Endothelial cell of umbilical vein (primary cell): Measurements from ENCODE around the gene SLC9C2. TPM values are rescaled to one million over a fixed set of nuclear protein-coding genes. Genes with fewer than 3 reads are reported as not detected.
"Not testable (repeated sequence)": the region's sequence is repeated elsewhere in the genome, so short reads cannot be mapped to it uniquely, and the experiment has no call there.

Experiments used
- BruUV-seq: library from RNA; stranded (reverse); fragments of 400-500 nt; replicated peaks from 2 replicates; lab custom pipeline; 2021; lab: Mats Ljungman, UMichigan
- CTCF ChIA-PET: fragments of 300-600, 350-600 bp; sonication (Branson Sonifier 250); formaldehyde crosslinking; loops from one replicate; lab custom pipeline; 2021; ENCODE audit warnings: antibody characterized with exemption, inconsistent platforms; lab: Charles Lee
- POLR2A ChIA-PET: fragments of 300-600, 350-600 bp; sonication (Branson Sonifier 250); formaldehyde crosslinking; loops from one replicate; lab custom pipeline; 2021; ENCODE audit warnings: antibody characterized with exemption, inconsistent platforms; lab: Charles Lee
- DNase-seq: peaks from one replicate; pipeline ENCODE4 v3.0.0-alpha.2; 2011; ENCODE audit warnings: low read depth, low spot score
- FAIRE-seq: peaks from 2 replicates; lab custom pipeline; 2011; peaks lifted over from hg19 to GRCh38; lab: Jason Lieb, UNC
- H2AFZ ChIP-seq: 2 replicates; pipeline ENCODE4 v1.6.0; 2012; ENCODE audit warnings: low read depth, low read length, control low read depth, inconsistent platforms
- H3K27ac ChIP-seq: 2 replicates; pipeline ENCODE4 v1.5.1; 2011; ENCODE audit warnings: low read depth, mild to moderate bottlenecking, control low read depth, low read length, moderate library complexity; ENCODE audit not compliant: insufficient read depth
- H3K27me3 ChIP-seq, 2 experiments: 2 replicates each; pipeline versions ENCODE4 v1.6.0 to v1.6.1; 2011; ENCODE audit warnings: low read length in 2 of 2, mixed read lengths in 1 of 2; ENCODE audit not compliant: control insufficient read depth in 2 of 2, insufficient read depth in 2 of 2
- H3K36me3 ChIP-seq, 2 experiments: 2 replicates in 1 of 2; 3 replicates in 1 of 2; pipeline ENCODE4 v1.5.1; 2011; ENCODE audit warnings: low read length in 2 of 2, mild to moderate bottlenecking in 1 of 2, moderate library complexity in 1 of 2; ENCODE audit not compliant: control insufficient read depth in 2 of 2, insufficient read depth in 2 of 2; ENCODE audit errors: extremely low read depth in 1 of 2
- H3K4me1 ChIP-seq: 3 replicates; pipeline ENCODE4 v1.5.1; 2011; ENCODE audit warnings: mild to moderate bottlenecking, low read length; ENCODE audit not compliant: control insufficient read depth, insufficient read depth; ENCODE audit errors: extremely low read depth
- H3K4me2 ChIP-seq: 2 replicates; pipeline ENCODE4 v1.6.1; 2011; ENCODE audit warnings: low read length, control low read depth, mixed read lengths; ENCODE audit not compliant: insufficient read depth
- H3K4me3 ChIP-seq, 3 experiments: fragments of 200-600 bp in 1 of 3; sonication (generic), shearing (Covaris generic) in 1 of 3; replicated peaks in 1 of 3; 2 replicates each; pipeline ENCODE4 v1.5.1; 2011 to 2016; ENCODE audit warnings: control low read depth in 3 of 3, low read length in 3 of 3, mild to moderate bottlenecking in 2 of 3, inconsistent platforms in 1 of 3, low read depth in 1 of 3, moderate library complexity in 1 of 3; ENCODE audit not compliant: insufficient read depth in 1 of 3
- H3K79me2 ChIP-seq: 2 replicates; pipeline ENCODE4 v1.6.0; 2012; ENCODE audit warnings: low read length, inconsistent platforms; ENCODE audit not compliant: control insufficient read depth, insufficient read depth
- H3K9ac ChIP-seq: replicated peaks from 2 replicates; pipeline ENCODE3; 2011; ENCODE audit warnings: low read length, control low read depth; ENCODE audit not compliant: insufficient read depth; ENCODE audit errors: extremely low read depth
- H3K9me1 ChIP-seq: replicated peaks from 3 replicates; pipeline ENCODE4 v1.6.0; 2011; ENCODE audit warnings: mild to moderate bottlenecking, low read length; ENCODE audit not compliant: control insufficient read depth, insufficient read depth; ENCODE audit errors: extremely low read depth
- H3K9me3 ChIP-seq: replicated peaks from 2 replicates; pipeline ENCODE4 v1.5.1; 2012; ENCODE audit warnings: low read length, inconsistent platforms; ENCODE audit not compliant: control insufficient read depth, insufficient read depth
- H4K20me1 ChIP-seq: replicated peaks from 2 replicates; pipeline ENCODE3; 2011; ENCODE audit warnings: mild to moderate bottlenecking, low read length; ENCODE audit not compliant: control insufficient read depth, insufficient read depth; ENCODE audit errors: extremely low read depth
- CTCF ChIP-seq, 2 donors: IDR thresholded peaks; 1 replicate in 1 of 2; 2 replicates in 1 of 2; pipeline ENCODE4 v1.5.1; 2011; ENCODE audit warnings: low read length in 2 of 2, mild to moderate bottlenecking in 2 of 2, moderate library complexity in 2 of 2, control low read depth in 1 of 2, inconsistent platforms in 1 of 2, low read depth in 1 of 2; ENCODE audit not compliant: insufficient read depth in 1 of 2; ENCODE audit errors: extremely low read depth in 1 of 2
- EZH2 ChIP-seq: IDR thresholded peaks from 2 replicates; pipeline ENCODE4 v1.6.1; 2012; ENCODE audit warnings: borderline replicate concordance, low read depth, mild to moderate bottlenecking, moderate library complexity, low read length, inconsistent platforms; ENCODE audit not compliant: severe bottlenecking
- FOS ChIP-seq: IDR thresholded peaks from 2 replicates; pipeline ENCODE4 v1.6.1; 2011; ENCODE audit warnings: mild to moderate bottlenecking, low read length, moderate library complexity, borderline replicate concordance; ENCODE audit not compliant: insufficient read depth
- GATA2 ChIP-seq: IDR thresholded peaks from 2 replicates; pipeline ENCODE4 v1.7.0; 2011; ENCODE audit warnings: low read depth, mild to moderate bottlenecking, moderate library complexity, mixed read lengths, low read length; ENCODE audit not compliant: insufficient read length, insufficient read depth
- JUN ChIP-seq: IDR thresholded peaks from 2 replicates; pipeline ENCODE4 v1.6.1; 2011; ENCODE audit warnings: borderline replicate concordance, low read depth; ENCODE audit not compliant: insufficient read length, insufficient read depth
- MAX ChIP-seq: IDR thresholded peaks from 2 replicates; pipeline ENCODE4 v1.6.1; 2011; ENCODE audit not compliant: insufficient read depth, insufficient read length
- MYC ChIP-seq: IDR thresholded peaks from one replicate; pipeline ENCODE4 v1.6.1; 2011; ENCODE audit warnings: mild to moderate bottlenecking, low read depth, low read length
- POLR2A ChIP-seq: IDR thresholded peaks from 2 replicates; pipeline ENCODE4 v1.6.1; 2012; ENCODE audit warnings: low read depth, mild to moderate bottlenecking, control low read depth, low read length
- POLR2AphosphoS5 ChIP-seq: IDR thresholded peaks from 2 replicates; pipeline ENCODE4 v1.6.1; 2012; ENCODE audit warnings: low read depth, mild to moderate bottlenecking, control low read depth, low read length, moderate library complexity; ENCODE audit not compliant: insufficient read depth
- dilution Hi-C: fragments of 300-500 bp; cut with MboI; formaldehyde crosslinking; loops from one replicate; pipeline ENCODE4 v1.15.0; 2019; ENCODE audit warnings: low sequenced_read_pairs; ENCODE audit not compliant: extremely low pct_ligation_motif_present
- intact Hi-C: fragments of 100-400 bp; cut with micrococcal nuclease; formaldehyde crosslinking; loops from one replicate; pipeline ENCODE4 v1.10.0; 2022
- polyA plus RNA-seq, 4 experiments: library from polyadenylated mRNA; depleted of rRNA in 3 of 4; stranded (reverse) in 3 of 4; unstranded in 1 of 4; fragments of >200 nt; gene quantifications; 2 replicates each; pipeline versions ENCODE4 v1.2.1 to v1.2.3, GENCODE V29; 2011 to 2012; ENCODE audit warnings: missing spikeins in 1 of 4
- total RNA-seq: library from RNA; stranded (reverse); gene quantifications from 2 replicates; pipeline ENCODE4 v1.2.3, GENCODE V29; 2021

SLC9C2 gene
- total and polyA plus RNA-seq, 2 donors (not counting 3 experiments of a cell fraction or from before 2014, with no cell fraction given) = 0.15 TPM; not detected in 1

GRCh38 chr1:173613086-173613485 is 10.2 kb upstream of the SLC9C2 start:
- H3K9ac ChIP-seq, BruUV-seq, H3K4me2 ChIP-seq, H3K4me1 ChIP-seq, POLR2A ChIA-PET, H3K36me3 ChIP-seq, H3K27ac ChIP-seq, H3K9me1 ChIP-seq, H3K9me3 ChIP-seq, H3K79me2 ChIP-seq, H3K4me3 ChIP-seq, FAIRE-seq, H3K27me3 ChIP-seq, DNase-seq, H4K20me1 ChIP-seq, intact Hi-C loops, dilution Hi-C loops, H2AFZ ChIP-seq: not testable (repeated sequence)
- CTCF ChIA-PET = interaction anchor here (0.6 kb wide), 1 partner anchor 129 kb away, joined by 3 read pairs; no protein-coding TSS in a partner anchor

- Histone ChIP-seq H2AFZ (no peak overlapping the region), H3K4me2 (no peak overlapping the region), H3K79me2 (no peaks in the 10 kb centered on the region), H3K36me3 (no peaks in the 10 kb centered on the region), H3K9me1 (no peaks in the 10 kb centered on the region), H3K27me3 (peaks cover 2% of the 10 kb centered on the region in 2 experiments), H3K9ac (no peak overlapping the region), H3K4me1 (no peaks in the 10 kb centered on the region), H4K20me1 (no peaks in the 10 kb centered on the region), H3K27ac (no peak overlapping the region), H3K4me3 (no peak overlapping the region), H3K9me3 (no peaks in the 10 kb centered on the region)
- FAIRE-seq = no peak
- intact Hi-C loops = no loop called here
- TF ChIP-seq JUN (no peak), GATA2 (no peak), POLR2A (no peak), POLR2AphosphoS5 (no peak), FOS (no peak), EZH2 (no peak), MYC (no peak), MAX (no peak), CTCF (IDR thresholded peaks at IDR 0.05; ENCODE audit: extremely low read depth in 1 of 2, insufficient read depth in 1 of 2, low read depth in 1 of 2, low read length in 2 of 2) (no peak)
- ChIA-PET POLR2A (no interaction called here), CTCF (no interaction called here)
- no peak for DNase-seq
- dilution Hi-C loops = no loop called here
- no TSS peak for BruUV-seq
Observed at GRCh38 chr1:173608503-173609216, 5.8 kb upstream of the SLC9C2 start.
